ENCODE measurements around the gene YJU2.

DNA sequence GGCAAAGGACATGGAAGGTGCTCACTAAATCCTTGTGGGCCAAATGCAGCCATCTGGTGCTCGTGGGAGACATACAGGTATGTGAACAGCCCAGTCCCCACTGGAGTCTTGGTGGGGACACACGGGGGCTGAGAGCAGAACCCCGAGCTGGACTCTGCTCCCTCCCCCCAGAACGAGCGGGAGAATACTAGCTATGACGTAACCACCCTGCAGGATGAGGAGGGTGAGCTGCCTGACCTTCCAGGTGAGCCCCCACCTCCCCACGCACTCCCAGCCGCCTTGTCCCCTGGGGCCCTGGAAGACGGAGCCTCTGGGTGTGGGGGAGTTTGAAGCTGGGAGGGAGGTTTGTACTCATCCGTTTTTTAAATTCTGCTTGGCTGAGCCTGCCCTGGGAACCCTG, 31.1 kb upstream of the YJU2 start:
- TF ChIP-seq, protein P1, sequence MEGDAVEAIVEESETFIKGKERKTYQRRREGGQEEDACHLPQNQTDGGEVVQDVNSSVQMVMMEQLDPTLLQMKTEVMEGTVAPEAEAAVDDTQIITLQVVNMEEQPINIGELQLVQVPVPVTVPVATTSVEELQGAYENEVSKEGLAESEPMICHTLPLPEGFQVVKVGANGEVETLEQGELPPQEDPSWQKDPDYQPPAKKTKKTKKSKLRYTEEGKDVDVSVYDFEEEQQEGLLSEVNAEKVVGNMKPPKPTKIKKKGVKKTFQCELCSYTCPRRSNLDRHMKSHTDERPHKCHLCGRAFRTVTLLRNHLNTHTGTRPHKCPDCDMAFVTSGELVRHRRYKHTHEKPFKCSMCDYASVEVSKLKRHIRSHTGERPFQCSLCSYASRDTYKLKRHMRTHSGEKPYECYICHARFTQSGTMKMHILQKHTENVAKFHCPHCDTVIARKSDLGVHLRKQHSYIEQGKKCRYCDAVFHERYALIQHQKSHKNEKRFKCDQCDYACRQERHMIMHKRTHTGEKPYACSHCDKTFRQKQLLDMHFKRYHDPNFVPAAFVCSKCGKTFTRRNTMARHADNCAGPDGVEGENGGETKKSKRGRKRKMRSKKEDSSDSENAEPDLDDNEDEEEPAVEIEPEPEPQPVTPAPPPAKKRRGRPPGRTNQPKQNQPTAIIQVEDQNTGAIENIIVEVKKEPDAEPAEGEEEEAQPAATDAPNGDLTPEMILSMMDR (IDR thresholded peaks at IDR 0.05): no peak
- TF ChIP-seq, protein P2, sequence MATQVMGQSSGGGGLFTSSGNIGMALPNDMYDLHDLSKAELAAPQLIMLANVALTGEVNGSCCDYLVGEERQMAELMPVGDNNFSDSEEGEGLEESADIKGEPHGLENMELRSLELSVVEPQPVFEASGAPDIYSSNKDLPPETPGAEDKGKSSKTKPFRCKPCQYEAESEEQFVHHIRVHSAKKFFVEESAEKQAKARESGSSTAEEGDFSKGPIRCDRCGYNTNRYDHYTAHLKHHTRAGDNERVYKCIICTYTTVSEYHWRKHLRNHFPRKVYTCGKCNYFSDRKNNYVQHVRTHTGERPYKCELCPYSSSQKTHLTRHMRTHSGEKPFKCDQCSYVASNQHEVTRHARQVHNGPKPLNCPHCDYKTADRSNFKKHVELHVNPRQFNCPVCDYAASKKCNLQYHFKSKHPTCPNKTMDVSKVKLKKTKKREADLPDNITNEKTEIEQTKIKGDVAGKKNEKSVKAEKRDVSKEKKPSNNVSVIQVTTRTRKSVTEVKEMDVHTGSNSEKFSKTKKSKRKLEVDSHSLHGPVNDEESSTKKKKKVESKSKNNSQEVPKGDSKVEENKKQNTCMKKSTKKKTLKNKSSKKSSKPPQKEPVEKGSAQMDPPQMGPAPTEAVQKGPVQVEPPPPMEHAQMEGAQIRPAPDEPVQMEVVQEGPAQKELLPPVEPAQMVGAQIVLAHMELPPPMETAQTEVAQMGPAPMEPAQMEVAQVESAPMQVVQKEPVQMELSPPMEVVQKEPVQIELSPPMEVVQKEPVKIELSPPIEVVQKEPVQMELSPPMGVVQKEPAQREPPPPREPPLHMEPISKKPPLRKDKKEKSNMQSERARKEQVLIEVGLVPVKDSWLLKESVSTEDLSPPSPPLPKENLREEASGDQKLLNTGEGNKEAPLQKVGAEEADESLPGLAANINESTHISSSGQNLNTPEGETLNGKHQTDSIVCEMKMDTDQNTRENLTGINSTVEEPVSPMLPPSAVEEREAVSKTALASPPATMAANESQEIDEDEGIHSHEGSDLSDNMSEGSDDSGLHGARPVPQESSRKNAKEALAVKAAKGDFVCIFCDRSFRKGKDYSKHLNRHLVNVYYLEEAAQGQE (IDR thresholded peaks at IDR 0.05): no peak
- no peak for TF ChIP-seq POLR2A (IDR thresholded peaks at IDR 0.05; ENCODE audit: low read length)
- no peak for TF ChIP-seq SMC3 (IDR thresholded peaks at IDR 0.05)
- TF ChIP-seq, protein P3, sequence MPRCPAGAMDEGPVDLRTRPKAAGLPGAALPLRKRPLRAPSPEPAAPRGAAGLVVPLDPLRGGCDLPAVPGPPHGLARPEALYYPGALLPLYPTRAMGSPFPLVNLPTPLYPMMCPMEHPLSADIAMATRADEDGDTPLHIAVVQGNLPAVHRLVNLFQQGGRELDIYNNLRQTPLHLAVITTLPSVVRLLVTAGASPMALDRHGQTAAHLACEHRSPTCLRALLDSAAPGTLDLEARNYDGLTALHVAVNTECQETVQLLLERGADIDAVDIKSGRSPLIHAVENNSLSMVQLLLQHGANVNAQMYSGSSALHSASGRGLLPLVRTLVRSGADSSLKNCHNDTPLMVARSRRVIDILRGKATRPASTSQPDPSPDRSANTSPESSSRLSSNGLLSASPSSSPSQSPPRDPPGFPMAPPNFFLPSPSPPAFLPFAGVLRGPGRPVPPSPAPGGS (IDR thresholded peaks at IDR 0.05): no peak
- no peak for TF ChIP-seq JUNB (IDR thresholded peaks at IDR 0.05)
- TF ChIP-seq EP300 (IDR thresholded peaks at IDR 0.05): no peak
- TF ChIP-seq RCOR1 (IDR thresholded peaks at IDR 0.05; ENCODE audit: low read depth, low read length): no peak
- TF ChIP-seq FOSB (CRISPR knock-in tag; IDR thresholded peaks at IDR 0.05): no peak
- TF ChIP-seq CBX8 (IDR thresholded peaks at IDR 0.05): no peak
- no peak for TF ChIP-seq EHMT2 (IDR thresholded peaks at IDR 0.05; ENCODE audit: low read depth)
- no peak for TF ChIP-seq ELK1 (IDR thresholded peaks at IDR 0.05; ENCODE audit: low read depth, low read length)
- TF ChIP-seq CHD4 (IDR thresholded peaks at IDR 0.05; ENCODE audit: borderline replicate concordance): no peak
